NCI-H1930 (cell line): ENCODE results near the gene DHRS3.

Experiments
- DNase-seq, 2 experiments: peaks; one replicate each; lab custom pipeline; 2025; lab: John Stamatoyannopoulos, UW

DHRS3 gene

DNA sequence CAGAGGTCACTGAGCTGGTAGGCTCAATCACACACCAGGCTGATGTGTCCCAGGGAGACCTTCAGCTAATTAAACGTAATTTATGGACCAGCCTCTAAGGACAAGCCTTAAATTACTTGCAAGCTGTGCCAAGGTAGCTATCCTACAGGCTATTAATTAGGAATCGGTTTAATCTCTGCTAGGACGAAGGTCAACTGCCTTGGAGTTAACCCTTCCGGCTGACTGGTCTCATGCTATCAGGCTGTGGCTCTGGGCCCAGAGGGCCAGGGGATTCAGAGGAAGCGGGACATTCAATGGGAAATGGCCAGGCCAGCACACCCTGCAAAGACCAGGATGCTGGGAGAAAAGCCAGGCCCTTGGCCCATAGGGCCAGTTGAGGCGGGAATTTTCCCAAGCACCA is 19.0 kb downstream of the DHRS3 start:
- no peak for DNase-seq

DNA sequence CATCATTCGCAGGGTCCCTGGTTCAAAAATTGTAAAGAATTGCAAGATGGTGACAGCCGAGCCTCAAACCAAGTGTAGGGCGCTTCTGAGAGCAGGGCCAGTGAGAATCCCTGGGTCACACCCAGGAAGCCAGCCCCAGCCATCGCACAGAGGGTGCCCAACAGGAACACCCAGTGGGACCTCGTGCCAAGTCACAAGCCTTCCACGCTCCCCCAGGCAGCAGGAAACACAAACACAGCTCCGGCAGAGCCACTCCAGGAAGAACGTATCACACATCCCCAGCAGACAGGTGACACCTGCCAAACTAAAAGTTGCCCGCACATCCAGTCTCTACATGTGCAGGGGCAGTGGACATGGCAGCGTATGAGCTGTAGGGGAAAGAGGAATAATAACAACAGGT is 20.2 kb downstream of the DHRS3 start:
- DNase-seq: no peak

DNA sequence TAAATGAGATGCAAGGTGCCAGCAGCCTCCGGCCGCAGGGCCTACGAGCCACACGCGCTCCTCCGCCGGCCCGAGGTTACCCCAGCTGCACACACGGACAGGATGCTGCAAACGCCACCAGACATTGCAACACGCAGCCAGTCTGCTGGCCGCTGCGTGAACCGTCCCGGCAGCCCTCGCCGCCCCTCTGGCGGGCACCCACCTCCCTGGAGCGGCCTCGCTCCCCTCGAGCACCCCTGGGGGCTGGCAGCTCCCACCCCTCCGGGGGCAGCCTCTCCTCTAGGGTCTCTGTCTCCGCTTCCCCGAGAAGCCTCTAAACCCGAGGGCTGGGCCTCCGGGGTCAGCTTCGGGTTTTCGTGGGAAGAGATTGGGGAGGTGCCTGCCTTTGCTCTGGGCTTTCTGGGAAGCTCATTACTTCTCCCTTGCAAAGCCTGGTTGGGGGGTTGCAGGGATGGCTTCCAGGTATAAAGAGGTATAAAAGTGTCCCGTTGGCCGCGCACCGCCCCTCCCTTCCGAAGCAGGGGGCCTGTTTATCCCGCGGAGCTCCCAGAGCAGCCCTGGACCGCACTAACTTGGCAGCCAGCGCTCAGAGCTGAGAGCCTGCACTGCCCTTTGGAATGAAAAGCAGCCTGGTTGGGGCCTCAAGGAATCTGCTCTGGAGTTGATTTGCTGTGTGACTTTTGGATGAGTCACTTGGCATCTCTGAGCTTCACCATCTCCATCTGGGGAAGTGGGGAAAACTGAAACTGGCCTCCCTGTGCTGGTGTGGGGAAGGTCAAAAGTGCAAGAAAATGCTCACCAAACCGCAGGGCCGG is 21.8 kb downstream of the DHRS3 start:
- no peak for DNase-seq

DNA sequence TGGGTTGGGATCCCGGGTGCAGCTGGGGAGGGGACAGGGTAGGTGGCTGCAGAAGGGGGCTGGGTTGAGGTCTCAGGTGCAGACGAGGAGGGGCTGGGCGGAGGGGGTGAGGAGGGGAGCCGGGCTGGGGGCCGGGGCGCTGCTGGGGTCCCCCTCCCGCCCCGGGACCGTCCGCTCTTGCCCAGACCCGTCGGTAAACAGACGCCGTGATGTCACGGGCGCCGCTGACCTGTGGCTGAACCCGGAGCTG is 22.3 kb downstream of the DHRS3 start:
- DNase-seq: no peak

DNA sequence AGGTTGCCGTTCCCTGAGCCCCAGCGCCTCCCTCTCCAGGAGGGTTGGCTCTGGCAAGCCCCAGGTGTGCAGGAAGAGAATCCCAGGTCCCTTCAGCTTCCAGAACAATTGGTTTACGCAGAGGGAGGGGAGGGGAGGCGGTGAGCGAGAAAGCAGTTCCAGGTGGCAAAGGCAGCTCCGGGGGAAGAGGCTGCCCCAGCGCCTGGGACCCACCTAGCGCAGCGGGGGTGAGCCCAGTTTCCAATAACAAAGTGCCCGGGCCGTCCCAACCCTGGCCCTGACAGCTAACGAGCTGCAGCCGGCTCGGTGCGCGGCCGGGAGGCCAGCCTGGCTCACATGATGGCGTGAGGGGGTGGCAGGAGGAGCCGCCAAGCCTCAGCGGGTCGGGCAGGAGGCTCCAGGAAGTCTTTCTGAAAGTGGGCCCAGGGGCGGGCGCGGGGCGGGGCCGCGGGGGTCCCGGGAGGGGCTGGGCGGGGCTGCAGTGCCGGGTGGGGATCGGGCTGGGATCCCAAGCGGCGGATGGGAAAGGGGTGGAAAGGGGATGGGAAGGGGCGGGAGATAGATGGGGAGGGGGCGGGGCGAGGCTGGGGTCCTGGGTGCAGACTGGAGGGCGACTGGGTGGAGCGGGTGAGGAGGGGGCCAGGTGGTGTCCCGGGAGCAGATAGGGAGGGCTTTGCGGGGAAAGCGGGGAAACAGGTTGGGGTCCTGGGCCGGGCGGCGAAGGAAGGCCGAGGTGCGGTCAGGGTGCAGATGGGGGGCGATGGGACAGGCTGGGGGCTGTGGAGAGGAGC is 22.8 kb downstream of the DHRS3 start:
- DNase-seq: no peak

DNA sequence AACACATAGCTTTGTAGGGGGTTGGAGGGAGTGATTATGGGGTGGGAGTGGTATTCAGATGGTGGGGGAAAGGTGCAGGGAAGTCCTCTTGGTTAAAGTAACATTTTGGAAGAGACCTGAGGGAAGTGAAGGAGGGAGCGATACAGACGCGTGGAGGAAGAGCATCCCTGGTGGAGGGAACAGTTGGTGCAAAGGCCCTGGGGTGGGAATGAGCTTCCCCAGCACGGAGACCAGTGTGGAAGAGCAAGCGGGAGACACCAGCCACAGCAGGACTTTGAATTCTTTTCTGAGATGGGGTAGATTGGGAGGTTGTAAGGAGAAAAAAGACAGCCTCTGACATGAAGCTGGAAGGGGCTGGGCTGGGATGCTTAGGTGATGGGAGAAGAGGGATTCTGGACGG is 23.5 kb downstream of the DHRS3 start:
- no peak for DNase-seq

DNA sequence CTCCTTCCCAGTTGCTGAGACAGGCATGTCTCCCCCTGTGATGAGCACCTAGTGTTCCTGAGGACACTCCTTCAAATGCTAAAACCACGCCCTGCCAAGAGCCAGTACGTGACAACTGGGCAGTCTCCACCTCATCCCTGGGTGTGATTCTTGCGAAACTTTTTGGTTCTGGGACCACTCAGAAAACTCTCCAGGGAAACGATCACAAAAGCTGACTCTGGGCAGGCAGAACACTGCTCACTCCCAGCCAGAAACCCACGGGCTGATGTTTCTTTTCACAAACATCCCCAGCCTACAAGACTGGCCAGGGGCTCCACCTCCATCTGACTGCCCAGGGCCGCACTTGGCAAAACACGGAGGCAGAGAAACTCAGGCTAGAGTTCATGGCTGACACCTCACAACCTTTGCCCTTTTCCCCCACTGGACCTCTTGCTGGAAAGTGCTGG is 24.4 kb downstream of the DHRS3 start:
- DNase-seq: no peak

DNA sequence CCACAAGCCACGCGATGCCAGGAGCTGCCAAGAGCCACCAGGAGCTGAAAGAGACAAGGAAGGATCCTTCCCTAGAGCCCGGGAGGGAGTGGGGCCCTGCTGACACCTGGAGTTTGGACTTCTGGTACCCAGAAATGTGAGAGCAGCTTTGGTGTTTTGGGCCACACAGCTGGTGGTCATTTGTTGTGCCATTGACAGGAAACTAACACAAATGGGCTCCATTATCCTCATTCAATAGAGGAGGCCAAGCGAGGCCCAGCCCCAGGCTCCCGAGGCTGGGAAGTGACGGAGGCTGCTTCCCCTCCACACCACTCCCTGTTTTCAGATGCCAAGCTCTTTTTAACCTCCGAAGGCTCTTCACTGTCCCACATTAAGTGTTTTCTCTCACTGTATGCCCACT is 25.5 kb downstream of the DHRS3 start:
- DNase-seq: no peak

DNA sequence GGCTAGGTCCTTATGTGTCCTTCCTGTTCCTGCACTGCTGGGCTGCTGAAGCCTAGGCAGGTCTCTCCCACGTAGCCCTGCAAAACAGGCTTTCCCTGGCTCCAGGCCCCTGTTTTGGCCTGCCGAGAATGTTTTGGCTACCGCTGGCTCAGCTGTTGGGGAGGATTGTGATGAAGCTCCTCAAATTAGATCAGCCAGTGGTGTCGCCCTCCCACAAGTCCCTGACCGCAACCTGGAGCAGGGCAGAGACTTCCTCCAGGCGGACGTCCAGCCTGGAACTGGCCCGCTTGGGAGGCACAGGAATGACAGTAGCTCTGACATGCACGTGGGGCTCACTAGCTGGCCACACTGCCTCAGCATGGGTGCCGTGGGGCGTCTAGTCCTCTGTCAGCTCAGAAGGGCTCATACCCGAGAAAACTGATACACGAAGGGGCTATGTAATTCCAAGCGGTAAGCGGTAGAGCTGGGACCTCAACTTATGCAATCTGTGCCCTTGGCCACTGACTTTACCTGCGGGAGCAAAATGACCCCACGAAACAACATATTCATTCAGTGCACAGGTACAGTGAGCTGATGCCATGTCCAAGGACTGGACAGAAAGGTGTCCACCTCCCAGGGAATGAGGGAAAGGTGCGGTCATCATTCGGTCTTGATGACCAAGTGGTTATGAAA is 26.6 kb downstream of the DHRS3 start:
- no peak for DNase-seq

DNA sequence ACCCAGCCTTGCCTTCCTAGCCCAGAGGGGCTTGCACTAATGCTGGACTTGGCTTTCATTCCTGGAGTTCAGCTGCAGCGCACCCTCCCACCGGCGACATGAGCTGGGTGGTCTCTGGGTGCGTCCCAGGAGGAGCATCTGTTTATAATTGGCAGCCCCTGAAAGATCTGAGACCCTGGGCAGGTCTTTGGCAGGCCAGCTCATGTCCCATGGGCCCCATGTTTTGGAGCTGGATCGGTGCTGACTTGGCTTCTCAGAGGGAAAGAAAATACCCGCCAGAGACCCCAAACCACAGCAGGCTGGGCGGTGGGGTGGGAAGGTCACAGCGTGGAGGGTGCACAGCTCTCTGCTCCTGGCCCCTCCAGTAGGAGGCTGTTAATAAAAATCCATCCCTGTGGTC is 29.3 kb downstream of the DHRS3 start:
- no peak for DNase-seq

DNA sequence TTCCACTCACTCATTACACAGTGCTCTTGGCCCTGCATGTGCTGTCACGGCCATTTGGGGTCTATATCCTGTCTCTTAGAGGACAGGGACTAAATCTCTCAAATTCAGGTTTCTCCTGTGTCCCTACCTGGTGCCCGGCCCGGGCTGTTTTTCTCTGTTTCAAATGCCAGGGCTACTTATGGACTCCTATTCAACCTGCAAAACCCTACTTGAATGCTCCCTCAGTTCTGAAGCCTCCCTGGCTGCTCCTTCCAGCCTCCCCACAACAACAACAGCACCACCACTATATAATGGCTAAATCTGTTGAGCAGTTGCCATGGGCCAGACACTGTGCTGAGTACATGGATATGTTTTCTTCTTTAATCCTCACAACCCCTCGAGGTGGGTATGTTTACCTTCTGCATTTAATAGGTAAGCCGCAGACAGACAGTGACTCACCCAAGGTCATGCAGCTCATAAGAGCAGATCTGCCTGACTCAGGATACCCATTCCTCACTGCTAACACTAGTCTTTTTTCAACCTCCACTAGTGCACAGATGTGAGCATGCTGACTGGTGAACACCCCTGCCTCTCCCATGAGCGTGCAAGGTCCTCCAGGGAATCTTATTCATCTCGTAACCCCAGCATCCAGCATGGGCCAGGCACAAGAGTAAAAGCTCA is 29.9 kb downstream of the DHRS3 start:
- DNase-seq: no peak

DNA sequence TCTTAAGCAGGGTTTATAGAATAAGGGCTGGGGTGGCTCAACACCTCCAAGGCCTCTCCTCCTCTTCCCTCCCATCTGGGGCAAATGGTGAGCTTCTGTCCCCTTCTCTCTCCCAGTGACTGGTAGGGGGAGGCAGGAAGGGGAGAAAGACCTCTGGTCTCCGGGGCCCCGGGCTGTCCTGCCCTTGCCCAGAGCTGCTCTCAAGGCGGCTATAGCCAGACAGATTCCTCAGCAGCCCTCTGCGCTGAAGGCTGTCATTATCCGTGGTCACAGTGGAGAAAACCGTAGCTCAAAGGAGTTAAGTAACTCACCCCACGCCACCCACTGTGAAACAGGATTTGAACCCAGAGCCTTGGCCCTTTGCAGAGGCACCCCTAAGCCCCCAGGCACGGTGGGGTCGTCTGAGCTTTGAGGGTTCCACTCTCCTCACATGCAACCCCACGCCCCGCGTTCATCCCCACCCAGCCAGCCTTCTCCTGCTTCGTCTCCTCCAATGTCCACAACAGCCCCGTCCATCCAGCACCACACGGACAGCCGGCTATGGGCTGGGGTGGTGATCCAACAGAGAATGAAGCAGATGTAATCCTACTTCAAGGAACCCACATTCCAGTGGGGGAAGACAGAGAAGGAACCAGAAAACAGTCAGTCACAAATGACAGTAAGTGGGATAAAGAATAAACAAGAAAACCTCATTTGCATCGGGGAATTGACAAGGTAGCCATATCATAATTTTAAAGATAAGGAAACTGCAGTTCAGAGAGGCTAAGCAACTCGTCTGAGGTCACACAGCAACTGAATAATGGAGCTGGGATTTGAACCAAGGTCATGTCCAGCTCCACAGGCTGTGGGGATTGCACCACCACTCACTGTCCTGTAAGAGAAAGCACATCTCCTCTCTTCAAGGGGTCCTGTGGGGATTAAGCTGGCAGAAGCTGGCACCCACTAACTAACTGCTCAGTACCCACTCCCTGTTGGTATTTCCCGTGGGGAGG is 31.8 kb downstream of the DHRS3 start:
- no peak for DNase-seq

DNA sequence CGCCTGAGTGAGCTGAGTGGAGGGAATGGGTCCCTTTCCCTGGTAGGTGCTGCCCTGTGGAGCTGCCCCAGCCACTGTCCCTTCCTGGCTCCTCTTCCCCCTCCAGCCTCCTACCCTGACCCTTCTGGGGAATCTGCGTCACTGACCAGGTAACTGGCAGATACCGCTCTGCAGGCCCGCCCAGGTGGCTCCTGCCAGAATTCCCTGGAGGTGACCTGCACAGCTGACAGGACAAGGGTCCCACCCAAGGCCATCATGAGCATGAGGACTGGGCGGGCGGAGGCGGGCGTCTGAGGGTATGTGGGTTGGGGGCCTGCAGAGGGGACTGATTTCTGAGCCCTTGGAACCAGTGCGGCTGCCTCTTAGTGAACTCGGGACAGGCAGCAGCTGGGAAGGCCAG is 32.5 kb downstream of the DHRS3 start:
- DNase-seq: no peak

DNA sequence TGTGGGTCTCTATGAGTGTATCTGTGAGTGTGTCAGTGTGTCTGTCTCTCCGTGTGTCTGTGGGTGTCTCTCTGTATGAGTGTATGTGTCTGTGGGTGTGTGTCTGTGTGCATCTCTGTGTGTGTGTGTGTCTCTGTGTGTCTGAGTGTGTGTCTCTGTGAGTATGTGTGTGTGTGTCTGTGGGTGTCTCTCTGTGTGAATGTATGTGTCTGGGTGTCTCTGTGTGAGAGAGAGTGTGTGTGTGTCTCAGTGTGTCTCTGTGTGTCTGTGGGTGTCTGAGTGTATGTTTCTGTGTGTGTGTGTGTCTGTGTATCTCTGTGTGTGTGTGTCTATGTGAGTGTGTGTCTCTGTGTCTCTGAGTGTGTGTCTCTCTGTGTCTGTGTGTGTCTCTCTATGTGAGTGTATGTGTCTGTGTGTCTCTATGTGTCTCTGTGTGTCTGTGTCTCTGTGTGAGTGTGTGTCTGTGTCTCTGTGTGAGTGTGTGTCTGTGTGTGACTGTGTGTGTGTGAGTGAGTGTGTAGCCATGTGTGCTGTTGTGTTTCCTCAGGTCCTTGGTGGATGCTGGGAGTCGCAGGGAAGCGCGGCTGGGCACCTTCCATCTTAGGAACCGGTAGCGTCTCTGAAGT is 33.0 kb downstream of the DHRS3 start:
- no peak for DNase-seq

DNA sequence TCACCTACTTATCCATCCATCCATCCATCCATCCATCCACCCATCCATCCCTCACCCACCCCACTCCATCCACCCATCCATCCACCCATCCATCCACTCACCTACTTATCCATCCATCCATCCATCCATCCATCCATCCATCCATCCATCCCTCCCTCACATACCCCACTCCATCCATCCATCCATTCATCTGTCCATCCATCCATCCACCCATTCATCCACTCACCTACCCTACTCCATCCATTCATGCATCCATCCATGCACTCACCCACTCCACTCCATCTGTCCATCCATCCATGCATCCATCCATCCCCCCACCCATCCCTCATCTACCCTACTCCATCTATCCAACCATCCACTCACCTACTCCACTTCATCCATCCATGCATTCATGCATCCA is 34.5 kb downstream of the DHRS3 start:
- DNase-seq: no peak

DNA sequence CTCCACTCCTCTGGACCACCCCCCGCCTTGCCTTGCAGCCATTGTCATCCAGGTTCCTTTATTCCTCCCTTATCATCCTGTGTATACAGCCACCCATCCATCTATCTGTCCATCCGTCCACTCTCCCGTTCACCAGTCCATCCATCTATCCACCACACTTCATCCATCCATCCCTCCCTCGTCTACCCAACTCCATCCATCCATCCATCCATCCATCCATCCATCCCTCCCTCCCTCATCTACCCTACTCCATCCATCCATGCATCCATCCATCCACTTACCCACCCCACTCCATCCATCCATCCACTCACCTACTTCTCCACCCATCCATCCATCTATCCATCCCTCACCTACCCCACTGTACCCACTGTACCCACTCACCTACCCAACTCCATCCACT is 35.4 kb downstream of the DHRS3 start:
- no peak for DNase-seq

DNA sequence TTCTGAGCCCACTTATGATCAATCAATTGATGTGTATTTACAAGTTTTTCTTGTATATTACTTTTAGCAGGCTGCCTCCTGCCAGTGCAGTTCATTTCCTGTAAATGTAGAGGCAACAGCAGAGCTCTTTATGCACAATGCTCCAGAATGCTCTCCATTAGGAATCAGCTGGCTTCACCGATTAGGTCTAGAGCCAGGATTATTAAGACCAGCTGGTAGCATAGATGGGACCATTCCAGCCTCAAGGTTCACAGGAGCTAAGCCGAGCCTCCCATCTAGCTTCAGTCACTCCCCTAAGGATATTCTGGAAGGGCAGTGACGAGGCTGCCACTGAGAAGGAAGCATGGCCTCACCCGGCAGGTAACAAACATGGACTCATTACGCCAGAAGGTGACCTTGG is 36.8 kb downstream of the DHRS3 start:
- DNase-seq: no peak

DNA sequence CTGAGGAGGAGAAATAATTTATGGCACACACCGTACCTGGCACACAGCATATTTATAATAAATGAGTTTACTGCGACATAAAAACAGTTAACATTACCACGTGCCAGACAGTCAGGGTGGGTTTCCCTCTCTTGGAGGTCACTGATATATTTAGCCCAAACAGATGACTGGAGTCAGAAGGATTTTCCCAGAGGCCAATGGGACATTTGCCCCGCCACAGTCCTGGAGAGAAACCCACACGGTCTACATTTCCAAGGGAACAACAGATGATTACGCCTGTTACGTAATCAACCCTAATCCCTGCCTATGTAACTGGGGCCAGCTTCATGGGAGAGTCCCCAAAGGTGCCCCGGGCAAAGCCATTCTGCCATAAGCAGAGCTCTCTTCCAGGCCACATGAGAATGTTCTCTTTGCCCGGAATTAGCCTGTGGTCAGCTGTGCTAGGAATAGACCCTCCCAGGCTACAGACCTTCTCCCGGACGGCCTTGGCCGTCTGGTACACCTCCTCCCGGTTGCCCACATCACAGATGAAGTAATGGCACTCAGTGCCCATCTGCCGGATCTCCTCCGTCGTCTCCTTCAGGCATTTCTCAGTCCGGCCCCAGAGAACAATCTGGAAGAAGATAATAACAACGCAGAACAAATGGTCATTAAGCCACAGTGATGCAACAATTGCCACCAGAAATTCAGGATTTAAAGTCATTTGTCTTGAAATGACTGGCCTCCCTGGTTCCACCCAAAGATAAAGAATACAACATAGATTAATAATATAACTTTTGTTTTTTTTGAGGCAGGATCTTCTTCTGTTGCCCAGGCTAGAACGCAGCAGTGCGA is 37.7 kb downstream of the DHRS3 start:
- DNase-seq: no peak

DNA sequence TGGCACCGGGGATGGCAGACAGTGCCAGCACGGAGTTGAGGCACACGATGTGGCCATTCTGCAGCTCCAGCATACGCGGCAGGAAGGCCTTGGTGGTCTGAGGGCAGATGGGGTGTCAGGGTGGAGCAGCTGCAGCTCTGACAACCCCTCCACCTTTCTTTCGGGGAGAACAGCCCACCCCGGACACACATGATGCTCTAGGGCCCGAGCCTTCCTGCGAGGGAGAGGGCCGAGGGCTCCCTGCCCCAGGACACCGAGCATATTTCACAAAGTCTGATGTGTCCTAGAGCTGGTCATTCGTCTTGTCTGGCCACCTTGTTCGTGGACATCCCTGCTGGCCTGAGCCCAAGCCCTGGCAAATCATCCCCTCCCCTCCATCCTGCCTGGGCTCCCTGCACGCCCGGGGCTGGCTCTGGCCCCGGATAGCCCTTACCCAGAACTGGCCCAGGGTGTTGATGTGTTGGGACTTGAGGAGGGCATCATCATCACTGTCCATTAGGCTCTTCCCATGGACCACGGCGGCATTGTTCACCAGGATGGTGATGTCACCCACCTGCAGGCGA is 39.1 kb downstream of the DHRS3 start:
- no peak for DNase-seq

DNA sequence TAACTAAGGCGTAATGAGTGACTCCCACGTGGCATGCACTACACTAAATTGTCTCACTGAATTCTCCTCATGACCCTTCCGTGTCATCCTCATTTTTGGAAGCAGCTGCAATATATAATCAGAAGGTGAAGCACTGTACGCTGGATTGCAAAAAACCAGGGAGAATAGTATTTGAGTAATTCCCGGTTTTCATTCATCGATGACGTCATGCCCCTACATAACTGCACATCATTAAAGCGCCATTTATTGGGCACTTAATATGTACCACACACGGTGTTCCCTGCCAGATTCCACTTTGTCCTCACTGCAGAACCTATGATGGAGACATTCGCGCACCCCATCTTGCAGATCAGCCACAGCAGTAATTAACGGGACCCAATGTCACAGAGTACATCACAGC is 41.0 kb downstream of the DHRS3 start:
- DNase-seq: no peak
